ENCODE data around the gene LRRC19. TPM values are rescaled to one million over a fixed set of nuclear protein-coding genes. Genes with fewer than 3 reads are reported as not detected.

The LRRC19 gene
- total RNA-seq, 1 experiment from 2014 or later: not detected

DNA sequence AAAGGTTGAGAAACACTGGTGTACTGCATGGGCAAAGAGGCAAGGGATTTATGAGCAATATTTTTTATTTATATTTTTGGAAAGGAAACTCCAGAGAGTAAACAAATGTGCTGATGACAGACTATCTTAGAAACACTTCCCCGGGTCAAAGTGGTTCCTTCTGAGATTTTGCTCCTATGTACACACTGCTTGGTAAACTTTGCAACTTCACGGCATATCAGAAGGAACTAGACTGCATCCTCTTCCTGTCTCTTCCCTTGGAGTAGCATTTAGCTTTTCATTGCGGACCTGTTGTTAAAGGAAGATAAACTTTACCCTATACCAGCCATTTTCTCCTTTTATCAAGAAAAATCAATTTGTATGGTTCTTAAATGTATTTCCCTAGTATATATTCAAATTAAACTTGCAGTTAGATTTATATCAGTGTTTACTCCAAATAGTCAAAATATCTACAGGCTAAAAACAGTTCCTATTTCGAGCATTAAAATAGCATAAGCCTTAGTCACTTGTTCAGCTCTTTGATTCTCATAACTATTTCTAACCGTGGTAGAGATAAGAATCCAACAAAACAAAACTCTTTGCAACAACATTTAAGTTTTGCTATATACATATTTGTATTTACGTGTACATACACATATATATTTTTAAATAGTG lies 48.0 kb upstream of the LRRC19 start:
- Histone ChIP-seq H3K79me2 (ENCODE audit: low read length) (no peaks in the 10 kb centered on the region), H3K4me2 (ENCODE audit: low read length) (no peak overlapping the region), H3K9ac (ENCODE audit: low read length) (no peak overlapping the region), H3F3A (ENCODE audit: low read length, unreplicated experiment) (no peaks in the 10 kb centered on the region), H3K27ac (ENCODE audit: low read length) (no peak overlapping the region), H3K27me3 (ENCODE audit: low read length) (no peaks in the 10 kb centered on the region), H3K4me1 (ENCODE audit: insufficient read depth, low read length) (peaks cover 4% of the 10 kb centered on the region; the same call in 1 of the 2 replicates), H3K36me3 (ENCODE audit: low read depth, low read length) (no peaks in the 10 kb centered on the region), H3K4me3 (ENCODE audit: low read length) (no peak overlapping the region), H3K9me2 (replicated peaks; ENCODE audit: low read length) (no peaks in the 10 kb centered on the region), H3K9me3 (ENCODE audit: low read length) (no peaks in the 10 kb centered on the region), H2AFZ (ENCODE audit: low read length) (no peak overlapping the region), H4K20me1 (ENCODE audit: low read length) (no peaks in the 10 kb centered on the region)
- DNase-seq (no peak), ATAC-seq (no peak)
- intact Hi-C loops (cut with micrococcal nuclease): no loop called here
- ChIA-PET POLR2A (ENCODE audit: unreplicated experiment) (interaction anchor here (0.6 kb wide), 1 partner anchor 42 kb away, joined by 3 read pairs; no protein-coding TSS in a partner anchor), CTCF (no interaction called here)
- TF ChIP-seq EZH2 (IDR thresholded peaks at IDR 0.05; ENCODE audit: low read length, unreplicated experiment) (no peak), EZH2phosphoT487 (IDR thresholded peaks at IDR 0.05; ENCODE audit: borderline replicate concordance, low read length) (no peak)
- TF ChIP-seq, protein P1, sequence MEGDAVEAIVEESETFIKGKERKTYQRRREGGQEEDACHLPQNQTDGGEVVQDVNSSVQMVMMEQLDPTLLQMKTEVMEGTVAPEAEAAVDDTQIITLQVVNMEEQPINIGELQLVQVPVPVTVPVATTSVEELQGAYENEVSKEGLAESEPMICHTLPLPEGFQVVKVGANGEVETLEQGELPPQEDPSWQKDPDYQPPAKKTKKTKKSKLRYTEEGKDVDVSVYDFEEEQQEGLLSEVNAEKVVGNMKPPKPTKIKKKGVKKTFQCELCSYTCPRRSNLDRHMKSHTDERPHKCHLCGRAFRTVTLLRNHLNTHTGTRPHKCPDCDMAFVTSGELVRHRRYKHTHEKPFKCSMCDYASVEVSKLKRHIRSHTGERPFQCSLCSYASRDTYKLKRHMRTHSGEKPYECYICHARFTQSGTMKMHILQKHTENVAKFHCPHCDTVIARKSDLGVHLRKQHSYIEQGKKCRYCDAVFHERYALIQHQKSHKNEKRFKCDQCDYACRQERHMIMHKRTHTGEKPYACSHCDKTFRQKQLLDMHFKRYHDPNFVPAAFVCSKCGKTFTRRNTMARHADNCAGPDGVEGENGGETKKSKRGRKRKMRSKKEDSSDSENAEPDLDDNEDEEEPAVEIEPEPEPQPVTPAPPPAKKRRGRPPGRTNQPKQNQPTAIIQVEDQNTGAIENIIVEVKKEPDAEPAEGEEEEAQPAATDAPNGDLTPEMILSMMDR (conservative IDR thresholded peaks at IDR 0.05; ENCODE audit: low read depth, low read length): no peak
- BruUV-seq (replicated peaks): no TSS peak

DNA sequence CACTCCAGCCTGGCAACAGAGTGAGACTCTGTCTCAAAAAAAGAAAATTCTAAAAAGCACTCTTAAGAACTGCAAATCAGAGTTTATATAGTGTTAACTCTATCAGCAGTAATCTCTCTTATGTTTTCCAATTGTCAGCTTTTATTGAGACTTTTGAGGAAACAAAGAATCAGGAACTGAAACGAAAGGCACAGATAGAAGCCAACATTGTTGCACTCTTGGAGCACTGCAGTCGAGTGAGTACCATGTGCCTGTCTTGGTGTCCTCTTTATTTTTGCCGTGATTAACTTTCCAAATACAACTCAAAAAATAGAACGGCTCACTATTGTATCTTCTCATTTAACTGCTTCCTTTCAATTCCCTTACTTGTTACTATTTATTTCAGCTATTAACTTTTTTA lies 41.7 kb upstream of the LRRC19 start:
- Histone ChIP-seq H3K27ac (ENCODE audit: low read length) (no peak overlapping the region), H3K36me3 (ENCODE audit: low read depth, low read length) (no peaks in the 10 kb centered on the region), H3K9ac (ENCODE audit: low read length) (no peak overlapping the region), H3K9me2 (replicated peaks; ENCODE audit: low read length) (no peaks in the 10 kb centered on the region), H3K4me1 (ENCODE audit: insufficient read depth, low read length) (no peaks in the 10 kb centered on the region), H3K4me2 (ENCODE audit: low read length) (no peak overlapping the region), H4K20me1 (ENCODE audit: low read length) (no peaks in the 10 kb centered on the region), H3K27me3 (ENCODE audit: low read length) (no peaks in the 10 kb centered on the region), H3F3A (ENCODE audit: low read length, unreplicated experiment) (no peaks in the 10 kb centered on the region), H3K4me3 (ENCODE audit: low read length) (no peak overlapping the region), H2AFZ (ENCODE audit: low read length) (no peak overlapping the region), H3K9me3 (ENCODE audit: low read length) (no peaks in the 10 kb centered on the region), H3K79me2 (ENCODE audit: low read length) (no peaks in the 10 kb centered on the region)
- ATAC-seq (no peak), DNase-seq (no peak)
- intact Hi-C loops (cut with micrococcal nuclease): no loop called here
- TF ChIP-seq, protein P1 (conservative IDR thresholded peaks at IDR 0.05; ENCODE audit: low read depth, low read length): no peak
- no TSS peak for BruUV-seq (replicated peaks)
- ChIA-PET POLR2A (ENCODE audit: unreplicated experiment) (no interaction called here), CTCF (no interaction called here)

DNA sequence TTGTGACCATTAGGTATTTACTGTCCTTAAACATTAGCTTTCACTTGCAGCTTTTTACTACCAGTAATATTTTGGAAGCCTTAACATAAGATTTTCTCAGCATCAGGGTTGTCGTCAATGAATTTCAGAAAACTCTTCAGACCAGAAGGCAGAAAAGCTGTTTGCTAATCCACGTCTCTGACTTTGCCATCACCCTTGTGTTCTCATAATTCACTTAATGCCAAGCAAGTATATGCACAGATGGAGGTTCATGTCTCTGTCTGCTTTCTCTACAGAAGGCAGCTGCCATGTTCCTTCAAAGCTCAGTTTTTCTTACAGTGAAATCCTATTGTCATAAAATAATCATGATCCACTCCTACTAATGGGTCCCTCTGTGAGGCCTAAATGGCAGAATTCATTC lies 37.7 kb upstream of the LRRC19 start:
- no TSS peak for BruUV-seq (replicated peaks)
- Histone ChIP-seq H4K20me1 (ENCODE audit: low read length) (no peaks in the 10 kb centered on the region), H3K4me2 (ENCODE audit: low read length) (no peak overlapping the region), H3K9me2 (replicated peaks; ENCODE audit: low read length) (no peaks in the 10 kb centered on the region), H3K9ac (ENCODE audit: low read length) (no peak overlapping the region), H3K36me3 (ENCODE audit: low read depth, low read length) (no peaks in the 10 kb centered on the region), H3K4me1 (ENCODE audit: insufficient read depth, low read length) (no peaks in the 10 kb centered on the region), H3K4me3 (ENCODE audit: low read length) (no peak overlapping the region), H3K27me3 (ENCODE audit: low read length) (no peaks in the 10 kb centered on the region), H3K27ac (ENCODE audit: low read length) (no peak overlapping the region), H2AFZ (ENCODE audit: low read length) (no peak overlapping the region), H3F3A (ENCODE audit: low read length, unreplicated experiment) (no peaks in the 10 kb centered on the region), H3K9me3 (ENCODE audit: low read length) (no peaks in the 10 kb centered on the region), H3K79me2 (ENCODE audit: low read length) (no peaks in the 10 kb centered on the region)
- no peak for ATAC-seq
- no peak for DNase-seq
- ChIA-PET CTCF (no interaction called here), POLR2A (ENCODE audit: unreplicated experiment) (no interaction called here)
- intact Hi-C loops (cut with micrococcal nuclease): no loop called here
- TF ChIP-seq EZH2phosphoT487 (IDR thresholded peaks at IDR 0.05; ENCODE audit: borderline replicate concordance, low read length) (no peak), EZH2 (IDR thresholded peaks at IDR 0.05; ENCODE audit: low read length, unreplicated experiment) (no peak)
- TF ChIP-seq, protein P1 (conservative IDR thresholded peaks at IDR 0.05; ENCODE audit: low read depth, low read length): no peak
